Fibroblast of the conjunctiva (primary cell): ENCODE results near the gene SMIM26.
"Not testable (repeated sequence)": the region's sequence is repeated elsewhere in the genome, so short reads cannot be mapped to it uniquely, and the experiment has no call there.

Experiments used
- DNase-seq: peaks from one replicate; pipeline ENCODE4 v3.0.0-alpha.2; 2010; ENCODE audit warnings: low read depth

SMIM26 gene

GRCh38 chr20:18566892-18567738, at the start of gene SMIM26:
SMIM26 (plus strand) TSS chr20:18567432; CDS start chr20:18567479, 47 bp downstream.
- peak; percentile 82 for DNase-seq

- DNase-seq: not testable (repeated sequence)
Measured at GRCh38 chr20:18522066-18522465, 45.2 kb upstream of the SMIM26 start.

GRCh38 chr20:18523066-18523465, 44.2 kb upstream of the SMIM26 start:
- no peak for DNase-seq

- peak; percentile 20 for DNase-seq
Measured at GRCh38 chr20:18524646-18525045, 42.6 kb upstream of the SMIM26 start.

- DNase-seq: not testable (repeated sequence)
Measured at GRCh38 chr20:18526761-18527160, 40.5 kb upstream of the SMIM26 start.

GRCh38 chr20:18527339-18527738, 39.9 kb upstream of the SMIM26 start:
- no peak for DNase-seq

- no peak for DNase-seq
Measured at GRCh38 chr20:18527836-18528235, 39.4 kb upstream of the SMIM26 start.

- DNase-seq: no peak
Measured at GRCh38 chr20:18529041-18529440, 38.2 kb upstream of the SMIM26 start.

- no peak for DNase-seq
Measured at GRCh38 chr20:18532626-18533025, 34.6 kb upstream of the SMIM26 start.

- DNase-seq: no peak
Measured at GRCh38 chr20:18533491-18533890, 33.7 kb upstream of the SMIM26 start.

GRCh38 chr20:18533978-18534644, 33.1 kb upstream of the SMIM26 start:
- no peak for DNase-seq

- no peak for DNase-seq
Measured at GRCh38 chr20:18537651-18538050, 29.6 kb upstream of the SMIM26 start.

- no peak for DNase-seq
Measured at GRCh38 chr20:18541741-18542140, 25.5 kb upstream of the SMIM26 start.

- no peak for DNase-seq
Measured at GRCh38 chr20:18543216-18543615, 24.0 kb upstream of the SMIM26 start.

GRCh38 chr20:18543932-18544331, 23.3 kb upstream of the SMIM26 start:
- no peak for DNase-seq

GRCh38 chr20:18545566-18545965, 21.7 kb upstream of the SMIM26 start:
- no peak for DNase-seq

GRCh38 chr20:18548465-18548864, 18.8 kb upstream of the SMIM26 start:
- no peak for DNase-seq

GRCh38 chr20:18553746-18554145, 13.5 kb upstream of the SMIM26 start:
- no peak for DNase-seq

GRCh38 chr20:18567739-18568091, 483 bp downstream of the SMIM26 start:
- DNase-seq: no peak

GRCh38 chr20:18571009-18571408, 3.8 kb downstream of the SMIM26 start:
- no peak for DNase-seq

- DNase-seq: no peak
Measured at GRCh38 chr20:18571578-18571977, 4.3 kb downstream of the SMIM26 start.

GRCh38 chr20:18577942-18578341, 10.7 kb downstream of the SMIM26 start:
- no peak for DNase-seq

- DNase-seq: no peak
Measured at GRCh38 chr20:18578581-18578980, 11.3 kb downstream of the SMIM26 start.

GRCh38 chr20:18580012-18580411, 12.8 kb downstream of the SMIM26 start:
- DNase-seq: no peak
